Measurements from ENCODE around the gene TMEM222.
"Not testable (repeated sequence)": the region's sequence is repeated elsewhere in the genome, so short reads cannot be mapped to it uniquely, and the experiment has no call there.

Gene TMEM222

GRCh38 chr1:27321813-27322568 is at the start of gene TMEM222:
Gene TMEM222, plus strand, starts transcription at chr1:27322163. Its CDS starts 35 bp downstream, at chr1:27322198.
- DNase-seq (ENCODE audit: low read depth) = peak; percentile 90

- no peak for DNase-seq (ENCODE audit: low read depth)
Measured at GRCh38 chr1:27274204-27274603, 47.8 kb upstream of the TMEM222 start.

- DNase-seq (ENCODE audit: low read depth) = no peak
Measured at GRCh38 chr1:27275696-27276095, 46.3 kb upstream of the TMEM222 start.

- DNase-seq (ENCODE audit: low read depth) = peak; percentile 85
Measured at GRCh38 chr1:27284425-27285273, 37.3 kb upstream of the TMEM222 start.

GRCh38 chr1:27285274-27285660 is 36.7 kb upstream of the TMEM222 start:
- no peak for DNase-seq (ENCODE audit: low read depth)

- not testable (repeated sequence) for DNase-seq (ENCODE audit: low read depth)
Measured at GRCh38 chr1:27285821-27286220, 36.1 kb upstream of the TMEM222 start.

GRCh38 chr1:27289125-27289524 is 32.8 kb upstream of the TMEM222 start:
- DNase-seq (ENCODE audit: low read depth) = not testable (repeated sequence)

- DNase-seq (ENCODE audit: low read depth) = no peak
Measured at GRCh38 chr1:27290581-27290980, 31.4 kb upstream of the TMEM222 start.

GRCh38 chr1:27292106-27292505 is 29.9 kb upstream of the TMEM222 start:
- no peak for DNase-seq (ENCODE audit: low read depth)

GRCh38 chr1:27293915-27294314 is 28.0 kb upstream of the TMEM222 start:
- DNase-seq (ENCODE audit: low read depth) = no peak

GRCh38 chr1:27296773-27297291 is 25.1 kb upstream of the TMEM222 start:
- peak; percentile 43 for DNase-seq (ENCODE audit: low read depth)

GRCh38 chr1:27297903-27298302 is 24.1 kb upstream of the TMEM222 start:
- DNase-seq (ENCODE audit: low read depth) = no peak

- DNase-seq (ENCODE audit: low read depth) = no peak
Measured at GRCh38 chr1:27298632-27299384, 23.2 kb upstream of the TMEM222 start.

GRCh38 chr1:27299385-27300271 is 22.3 kb upstream of the TMEM222 start:
- DNase-seq (ENCODE audit: low read depth) = no peak

GRCh38 chr1:27300341-27301051 is 21.5 kb upstream of the TMEM222 start:
- DNase-seq (ENCODE audit: low read depth) = peak; percentile 47

- DNase-seq (ENCODE audit: low read depth) = no peak
Measured at GRCh38 chr1:27301052-27301422, 20.9 kb upstream of the TMEM222 start.

- no peak for DNase-seq (ENCODE audit: low read depth)
Measured at GRCh38 chr1:27301582-27302199, 20.3 kb upstream of the TMEM222 start.

- DNase-seq (ENCODE audit: low read depth) = no peak
Measured at GRCh38 chr1:27302612-27303011, 19.4 kb upstream of the TMEM222 start.

- DNase-seq (ENCODE audit: low read depth) = no peak
Measured at GRCh38 chr1:27303509-27303908, 18.5 kb upstream of the TMEM222 start.

GRCh38 chr1:27306071-27306470 is 15.9 kb upstream of the TMEM222 start:
- no peak for DNase-seq (ENCODE audit: low read depth)
